ENCODE results near the gene RAD18. TPM values are rescaled to one million over a fixed set of nuclear protein-coding genes. Genes with fewer than 3 reads are reported as not detected.

RAD18 gene
- polyA plus RNA-seq, 1 of the 3 experiments (the other 2 are of a cell fraction), result 5.7 TPM

DNA sequence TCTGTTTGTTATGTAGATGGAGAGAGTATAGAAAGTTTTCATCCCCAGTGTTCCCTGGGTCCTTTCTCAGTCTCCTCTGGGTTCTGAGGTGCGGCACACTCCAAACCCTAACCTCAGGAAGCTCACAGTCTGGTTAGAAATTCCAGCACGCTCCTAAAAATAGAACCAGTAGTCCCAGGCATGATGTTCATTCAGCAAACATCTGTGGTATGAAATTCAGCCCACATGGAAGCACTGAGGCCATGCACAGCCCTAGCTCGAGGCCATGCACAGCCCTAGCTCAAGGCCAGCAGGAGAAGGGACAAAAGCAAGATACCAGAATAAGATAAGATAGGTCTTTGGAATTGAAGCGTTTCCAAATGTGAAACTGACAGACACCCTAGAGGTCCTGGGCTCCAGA lies 111.6 kb downstream of the RAD18 start:
- Histone ChIP-seq H3K27me3 (ENCODE audit: insufficient read depth) (no peaks in the 10 kb centered on the region), H3K9ac (no peak overlapping the region), H3K9me3 (no peaks in the 10 kb centered on the region), H2AFZ (ENCODE audit: low read depth) (no peak overlapping the region), H3K79me2 (ENCODE audit: insufficient read depth) (no peaks in the 10 kb centered on the region), H3K4me1 (ENCODE audit: control insufficient read depth in 1 of 2, insufficient read depth in 2 of 2, low read depth in 1 of 2, low read length in 1 of 2) (peaks cover 7 to 15% of the 10 kb centered on the region in 2 experiments; a peak in 3 of 4 replicates), H3K4me2 (no peak overlapping the region), H3K27ac (ENCODE audit: low read depth in 2 of 2, low read length in 1 of 2) (peak overlapping the region in 1 of 2 experiments; percentile 53; a peak in 2 of 4 replicates), H3K36me3 (replicated peaks in 1 of 2; ENCODE audit: control insufficient read depth in 1 of 2, insufficient read depth in 2 of 2, low read length in 1 of 2) (no peaks in the 10 kb centered on the region), H3K9me2 (no peaks in the 10 kb centered on the region), H3F3A (replicated peaks; ENCODE audit: insufficient read depth) (peaks cover 13% of the 10 kb centered on the region), H3K4me3 (ENCODE audit: low read depth in 2 of 2, low read length in 1 of 2) (no peak overlapping the region), H4K20me1 (ENCODE audit: insufficient read depth) (no peaks in the 10 kb centered on the region)
- WGBS (ENCODE audit: low lambda C conversion rate), result 68% methylated on average over 4 of the region's 4 CpGs
- TF ChIP-seq, protein P1, sequence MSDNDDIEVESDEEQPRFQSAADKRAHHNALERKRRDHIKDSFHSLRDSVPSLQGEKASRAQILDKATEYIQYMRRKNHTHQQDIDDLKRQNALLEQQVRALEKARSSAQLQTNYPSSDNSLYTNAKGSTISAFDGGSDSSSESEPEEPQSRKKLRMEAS (IDR thresholded peaks at IDR 0.05; ENCODE audit: low read depth), result peak; percentile 89
- TF ChIP-seq TCF12 (IDR thresholded peaks at IDR 0.05), result peak; percentile 53
- TF ChIP-seq MEF2A (IDR thresholded peaks at IDR 0.05; ENCODE audit: borderline replicate concordance, low read depth), result peak; percentile 76; the same call in 1 of the 2 replicates
- peak; percentile 41; the same call in 1 of the 2 replicates for TF ChIP-seq TEAD4 (IDR thresholded peaks at IDR 0.05; ENCODE audit: borderline replicate concordance, insufficient read depth)
- peak; percentile 23; the same call in 1 of the 2 replicates for TF ChIP-seq JUND (IDR thresholded peaks at IDR 0.05)
- TF ChIP-seq, protein P2, sequence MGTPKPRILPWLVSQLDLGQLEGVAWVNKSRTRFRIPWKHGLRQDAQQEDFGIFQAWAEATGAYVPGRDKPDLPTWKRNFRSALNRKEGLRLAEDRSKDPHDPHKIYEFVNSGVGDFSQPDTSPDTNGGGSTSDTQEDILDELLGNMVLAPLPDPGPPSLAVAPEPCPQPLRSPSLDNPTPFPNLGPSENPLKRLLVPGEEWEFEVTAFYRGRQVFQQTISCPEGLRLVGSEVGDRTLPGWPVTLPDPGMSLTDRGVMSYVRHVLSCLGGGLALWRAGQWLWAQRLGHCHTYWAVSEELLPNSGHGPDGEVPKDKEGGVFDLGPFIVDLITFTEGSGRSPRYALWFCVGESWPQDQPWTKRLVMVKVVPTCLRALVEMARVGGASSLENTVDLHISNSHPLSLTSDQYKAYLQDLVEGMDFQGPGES (IDR thresholded peaks at IDR 0.05; ENCODE audit: low read depth, low read length), result no peak
- no peak for TF ChIP-seq FOXJ3 (CRISPR knock-in tag; IDR thresholded peaks at IDR 0.05)
- POLR2A ChIA-PET, result no interaction called here
- DNase-seq, result no peak
- CTCF ChIA-PET, result interaction anchor here (1.6 kb wide), 1 partner anchor 82 kb away, joined by 7 read pairs; the partner anchor contains the start of gene OXTR

DNA sequence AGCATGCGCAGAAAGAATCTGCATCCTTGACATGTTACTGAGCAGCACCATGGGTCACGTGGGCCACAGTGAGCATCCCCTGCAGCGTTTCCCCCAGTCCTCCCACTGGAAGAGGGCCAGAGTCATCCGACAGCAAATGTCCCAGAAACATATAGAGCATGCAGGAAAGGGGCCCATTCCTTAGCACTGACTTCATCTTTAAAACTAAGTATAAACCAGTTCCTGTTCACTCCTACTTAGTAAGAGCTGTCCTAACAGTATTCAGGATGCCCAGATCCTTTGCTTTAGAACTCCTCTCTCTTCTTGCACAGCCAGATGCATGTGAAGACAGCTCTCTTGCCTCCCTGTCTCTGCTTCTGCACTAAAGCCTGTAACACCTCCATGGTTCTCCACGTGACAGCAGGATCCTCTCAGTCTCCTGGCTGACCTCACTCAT lies 114.6 kb downstream of the RAD18 start:
- H2AFZ ChIP-seq (ENCODE audit: low read depth), result no peak overlapping the region; the same call in 1 of the 2 replicates
- no peaks in the 10 kb centered on the region for H3K27me3 ChIP-seq (ENCODE audit: insufficient read depth)
- TF ChIP-seq JUND (IDR thresholded peaks at IDR 0.05) (peak; percentile 31), NFIC (IDR thresholded peaks at IDR 0.05; ENCODE audit: borderline replicate concordance) (peak; percentile 72), FOXM1 (IDR thresholded peaks at IDR 0.05; ENCODE audit: low read depth) (no peak), ELF1 (IDR thresholded peaks at IDR 0.05) (no peak), MEF2A (IDR thresholded peaks at IDR 0.05; ENCODE audit: borderline replicate concordance, low read depth) (no peak), NRF1 (IDR thresholded peaks at IDR 0.05; ENCODE audit: low read depth, low read length) (no peak), EP300 (IDR thresholded peaks at IDR 0.05; ENCODE audit: borderline replicate concordance in 1 of 2, low read depth in 1 of 2, low read length in 1 of 2) (no peak; a peak in 1 of 4 replicates), TCF12 (IDR thresholded peaks at IDR 0.05) (peak; percentile 29; the same call in 1 of the 2 replicates), FOSL2 (IDR thresholded peaks at IDR 0.05; ENCODE audit: borderline replicate concordance, low read depth) (no peak), POLR2AphosphoS5 (IDR thresholded peaks at IDR 0.05; ENCODE audit: low read depth, low read length) (no peak), FOXJ3 (CRISPR knock-in tag; IDR thresholded peaks at IDR 0.05) (no peak)
- TF ChIP-seq, protein P3, sequence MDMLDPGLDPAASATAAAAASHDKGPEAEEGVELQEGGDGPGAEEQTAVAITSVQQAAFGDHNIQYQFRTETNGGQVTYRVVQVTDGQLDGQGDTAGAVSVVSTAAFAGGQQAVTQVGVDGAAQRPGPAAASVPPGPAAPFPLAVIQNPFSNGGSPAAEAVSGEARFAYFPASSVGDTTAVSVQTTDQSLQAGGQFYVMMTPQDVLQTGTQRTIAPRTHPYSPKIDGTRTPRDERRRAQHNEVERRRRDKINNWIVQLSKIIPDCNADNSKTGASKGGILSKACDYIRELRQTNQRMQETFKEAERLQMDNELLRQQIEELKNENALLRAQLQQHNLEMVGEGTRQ (IDR thresholded peaks at IDR 0.05; ENCODE audit: borderline replicate concordance, low read depth, low read length), result peak; percentile 28; the same call in 1 of the 2 replicates
- TF ChIP-seq, protein P1 (IDR thresholded peaks at IDR 0.05; ENCODE audit: low read depth), result peak; percentile 80
- TF ChIP-seq, protein P4, sequence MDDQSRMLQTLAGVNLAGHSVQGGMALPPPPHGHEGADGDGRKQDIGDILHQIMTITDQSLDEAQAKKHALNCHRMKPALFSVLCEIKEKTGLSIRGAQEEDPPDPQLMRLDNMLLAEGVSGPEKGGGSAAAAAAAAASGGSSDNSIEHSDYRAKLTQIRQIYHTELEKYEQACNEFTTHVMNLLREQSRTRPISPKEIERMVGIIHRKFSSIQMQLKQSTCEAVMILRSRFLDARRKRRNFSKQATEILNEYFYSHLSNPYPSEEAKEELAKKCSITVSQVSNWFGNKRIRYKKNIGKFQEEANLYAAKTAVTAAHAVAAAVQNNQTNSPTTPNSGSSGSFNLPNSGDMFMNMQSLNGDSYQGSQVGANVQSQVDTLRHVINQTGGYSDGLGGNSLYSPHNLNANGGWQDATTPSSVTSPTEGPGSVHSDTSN (IDR thresholded peaks at IDR 0.05), result 0 out of 2 replicates have a peak, but pooled peaks have one; percentile 2
- TF ChIP-seq, protein P5, sequence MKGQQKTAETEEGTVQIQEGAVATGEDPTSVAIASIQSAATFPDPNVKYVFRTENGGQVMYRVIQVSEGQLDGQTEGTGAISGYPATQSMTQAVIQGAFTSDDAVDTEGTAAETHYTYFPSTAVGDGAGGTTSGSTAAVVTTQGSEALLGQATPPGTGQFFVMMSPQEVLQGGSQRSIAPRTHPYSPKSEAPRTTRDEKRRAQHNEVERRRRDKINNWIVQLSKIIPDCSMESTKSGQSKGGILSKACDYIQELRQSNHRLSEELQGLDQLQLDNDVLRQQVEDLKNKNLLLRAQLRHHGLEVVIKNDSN (IDR thresholded peaks at IDR 0.05; ENCODE audit: borderline replicate concordance, low read depth), result peak; percentile 89
- H3K9ac ChIP-seq, result peak overlapping the region; percentile 43; the same call in 1 of the 2 replicates
- no peaks in the 10 kb centered on the region for H3K9me3 ChIP-seq
- no peak for DNase-seq
- no peak overlapping the region for H3K4me3 ChIP-seq (ENCODE audit: low read depth in 2 of 2, low read length in 1 of 2)
- H3K4me2 ChIP-seq, result peak overlapping the region; percentile 64
- peaks cover 7 to 19% of the 10 kb centered on the region in 2 experiments; a peak in 3 of 4 replicates for H3K4me1 ChIP-seq (ENCODE audit: control insufficient read depth in 1 of 2, insufficient read depth in 2 of 2, low read depth in 1 of 2, low read length in 1 of 2)
- H3K27ac ChIP-seq (ENCODE audit: low read depth in 2 of 2, low read length in 1 of 2), result peak overlapping the region; percentile 48 to 76; a peak in 3 of 4 replicates
- no peaks in the 10 kb centered on the region for H3K36me3 ChIP-seq (replicated peaks in 1 of 2; ENCODE audit: control insufficient read depth in 1 of 2, insufficient read depth in 2 of 2, low read length in 1 of 2)
- no peaks in the 10 kb centered on the region for H4K20me1 ChIP-seq (ENCODE audit: insufficient read depth)
- ChIA-PET CTCF (interaction anchor here (1.0 kb wide), 1 partner anchor 25 kb away, joined by 3 read pairs; no protein-coding TSS in a partner anchor), POLR2A (no interaction called here)
- no peaks in the 10 kb centered on the region for H3K9me2 ChIP-seq
- H3F3A ChIP-seq (replicated peaks; ENCODE audit: insufficient read depth), result peaks cover 18% of the 10 kb centered on the region
- WGBS (ENCODE audit: low lambda C conversion rate), result 37% methylated on average over 5 of the region's 5 CpGs
- H3K79me2 ChIP-seq (ENCODE audit: insufficient read depth), result no peaks in the 10 kb centered on the region

Measured in SK-N-SH (cell line).